NCI-H345 treated with DMSO at 0.1 percent for 48 hours (cell line): ENCODE results near the gene MAP2K5.

Source experiments
- DNase-seq: peaks from one replicate; lab custom pipeline; 2025; ENCODE audit not compliant: unreplicated experiment; lab: John Stamatoyannopoulos, UW

Gene MAP2K5

GRCh38 chr15:67719330-67719959 lies 176.9 kb downstream of the MAP2K5 start:
- no peak for DNase-seq

DNA sequence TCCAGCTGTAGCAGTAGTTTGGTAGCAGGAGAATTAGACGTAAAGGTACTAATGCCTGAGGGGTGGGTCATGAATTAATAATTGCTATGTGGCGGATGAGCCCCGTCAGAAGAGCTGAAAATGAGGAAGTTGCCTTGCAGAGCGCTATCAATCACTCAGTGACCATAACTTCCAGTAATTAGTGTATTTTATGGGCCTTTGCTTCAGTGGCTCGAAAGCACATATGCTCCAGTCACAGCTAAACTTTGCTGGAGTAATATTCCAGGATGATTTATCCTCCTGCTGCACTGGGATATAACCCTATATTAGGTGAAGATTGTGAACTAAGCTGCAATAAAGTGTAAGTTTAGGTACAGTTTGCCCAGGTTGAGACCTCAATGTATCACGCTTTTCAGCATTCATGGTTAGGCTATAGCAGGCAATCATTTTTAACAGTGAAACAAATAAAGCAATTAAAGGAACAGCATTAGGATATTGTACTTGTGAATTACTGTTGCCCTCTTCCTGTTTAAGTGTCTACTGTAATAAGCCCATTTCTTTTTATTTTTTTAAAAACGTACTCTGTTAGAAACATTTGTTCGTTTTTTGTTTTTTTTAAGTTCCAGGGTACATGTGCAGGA lies 178.2 kb downstream of the MAP2K5 start:
- no peak for DNase-seq

- DNase-seq: no peak
Measured at GRCh38 chr15:67722030-67722817, 179.7 kb downstream of the MAP2K5 start.

- DNase-seq: no peak
Measured at GRCh38 chr15:67723294-67724024, 181.0 kb downstream of the MAP2K5 start.

DNA sequence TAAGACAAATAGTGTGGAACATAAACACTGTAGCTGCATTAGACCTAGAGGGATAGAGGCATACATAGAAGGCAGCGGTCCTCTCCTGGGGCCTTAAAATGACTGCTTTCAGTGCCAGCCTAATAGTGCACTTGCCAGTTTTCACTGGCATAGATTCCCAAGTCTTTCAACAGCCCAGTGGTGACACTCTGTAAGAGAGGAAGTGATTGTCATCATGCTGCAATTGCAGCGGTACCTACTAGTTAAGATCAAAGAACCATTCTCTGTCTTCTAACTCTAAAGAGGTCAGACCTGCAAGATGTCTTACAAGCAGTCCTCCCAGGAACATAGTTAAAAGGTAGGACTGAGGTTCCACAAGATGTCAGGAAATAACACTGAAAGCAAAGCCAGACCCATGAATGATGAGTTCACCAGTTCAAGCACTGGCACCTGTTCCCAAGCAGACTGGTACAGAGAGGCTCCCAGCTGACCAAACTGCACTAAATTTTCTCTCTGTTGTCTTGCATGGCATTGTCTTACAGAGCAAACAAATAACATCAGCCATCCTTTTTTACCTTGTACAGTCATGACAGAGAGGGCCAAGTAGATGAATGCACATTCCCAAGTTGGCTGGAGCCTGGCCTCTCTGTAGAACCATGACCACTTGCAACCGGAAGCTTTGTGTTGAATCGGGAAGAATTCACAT lies 182.3 kb downstream of the MAP2K5 start:
- no peak for DNase-seq

- no peak for DNase-seq
Measured at GRCh38 chr15:67730135-67730534, 187.6 kb downstream of the MAP2K5 start.

DNA sequence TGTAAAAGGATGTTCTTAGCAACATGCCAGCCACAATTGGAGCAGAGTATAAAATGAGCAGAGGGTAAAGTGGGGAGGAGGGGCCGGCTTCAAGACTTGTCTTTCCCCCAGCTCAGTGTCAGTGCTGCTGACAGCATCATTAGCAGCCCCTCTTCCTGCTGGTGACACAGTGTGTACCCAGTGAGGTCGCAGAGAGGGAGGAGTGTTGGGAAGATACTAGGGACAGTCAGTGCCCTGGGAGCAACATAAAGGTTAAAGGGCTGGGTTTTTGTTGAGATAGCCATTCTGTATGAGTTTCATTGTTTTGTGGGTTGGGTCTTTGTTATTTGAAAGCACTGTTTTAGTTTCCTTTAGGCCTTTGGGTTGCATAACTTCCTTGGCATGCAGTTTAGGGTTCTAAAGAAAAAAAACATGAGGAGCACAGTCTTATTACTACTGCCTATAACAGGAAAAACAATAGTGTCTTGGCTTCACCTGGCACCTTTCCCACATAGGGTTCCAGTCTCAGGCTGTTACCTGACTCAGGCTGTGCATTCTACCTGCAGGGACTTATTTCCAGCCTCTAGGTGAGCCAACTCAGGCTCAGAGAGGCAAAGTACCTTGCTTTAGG lies 188.7 kb downstream of the MAP2K5 start:
- no peak for DNase-seq

DNA sequence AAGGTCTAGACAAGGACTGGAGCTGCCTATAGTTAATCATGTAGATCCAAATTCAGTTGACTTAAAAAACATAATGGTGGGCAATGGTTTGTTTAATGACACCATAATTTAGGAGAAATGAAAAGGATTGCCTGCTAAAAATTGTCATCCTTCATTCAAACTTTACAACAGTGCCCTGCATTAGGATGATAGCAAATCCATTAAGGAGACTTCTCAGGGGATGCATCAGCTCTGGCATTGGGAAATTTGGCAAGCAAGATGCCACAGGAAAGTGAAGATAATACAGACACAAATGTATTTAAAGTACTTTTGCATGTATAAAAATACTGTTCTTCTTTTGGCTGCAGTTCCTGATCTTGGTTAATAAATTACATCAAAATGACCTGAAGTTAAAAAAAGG lies 189.7 kb downstream of the MAP2K5 start:
- no peak for DNase-seq

DNA sequence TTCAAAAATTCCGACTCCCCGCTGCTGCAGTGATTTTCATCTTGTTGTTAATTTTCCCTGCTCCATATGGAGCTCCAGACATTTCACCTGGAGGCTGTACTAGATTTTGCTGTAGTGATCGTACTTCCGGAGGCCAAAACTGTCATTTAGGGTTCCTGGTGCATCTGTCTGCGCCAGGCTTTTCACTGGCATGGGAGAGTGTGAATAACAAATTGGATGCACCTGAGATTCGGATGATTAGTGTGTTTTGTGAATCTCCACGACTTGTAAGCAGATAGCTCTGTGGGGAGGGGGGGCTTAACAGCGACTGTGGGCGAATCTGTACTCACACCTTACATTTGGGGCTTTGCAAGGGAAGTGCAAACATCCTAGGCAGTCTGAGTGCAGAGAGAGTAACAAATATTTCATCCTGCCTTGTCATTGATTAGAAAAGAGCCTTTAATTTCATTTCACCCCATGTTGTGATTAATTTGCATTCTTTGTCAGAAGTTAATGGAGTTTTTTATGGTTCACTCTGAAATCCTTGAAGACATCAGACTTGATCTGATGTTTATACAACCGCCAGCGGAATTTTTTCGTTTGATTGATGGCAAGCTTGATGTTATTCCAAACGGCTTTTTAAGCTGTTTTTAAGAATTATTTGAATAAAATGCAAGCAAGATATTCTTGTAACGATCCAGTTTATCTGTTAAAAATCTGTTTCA lies 190.3 kb downstream of the MAP2K5 start:
- no peak for DNase-seq

DNA sequence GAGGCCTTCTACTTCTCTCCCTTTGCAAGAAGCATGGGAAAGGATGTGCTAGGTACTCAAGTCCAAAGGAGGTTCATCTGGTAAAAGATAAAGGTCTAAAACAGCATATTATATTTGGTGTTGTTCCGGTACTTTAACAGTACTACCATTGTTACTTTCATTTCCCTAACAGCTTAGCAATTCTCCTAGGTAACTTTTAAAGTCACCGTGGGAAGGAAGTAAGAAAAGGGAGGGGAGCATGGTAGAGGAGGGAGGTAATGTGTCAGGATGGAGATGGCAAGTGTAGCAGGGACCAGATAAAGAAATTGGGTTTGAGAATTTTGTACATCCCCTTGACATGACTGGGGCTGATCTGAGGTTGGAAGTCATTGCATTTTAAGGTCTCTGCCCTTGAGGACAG lies 193.4 kb downstream of the MAP2K5 start:
- DNase-seq: no peak

GRCh38 chr15:67736810-67737209 lies 194.3 kb downstream of the MAP2K5 start:
- DNase-seq: no peak

DNA sequence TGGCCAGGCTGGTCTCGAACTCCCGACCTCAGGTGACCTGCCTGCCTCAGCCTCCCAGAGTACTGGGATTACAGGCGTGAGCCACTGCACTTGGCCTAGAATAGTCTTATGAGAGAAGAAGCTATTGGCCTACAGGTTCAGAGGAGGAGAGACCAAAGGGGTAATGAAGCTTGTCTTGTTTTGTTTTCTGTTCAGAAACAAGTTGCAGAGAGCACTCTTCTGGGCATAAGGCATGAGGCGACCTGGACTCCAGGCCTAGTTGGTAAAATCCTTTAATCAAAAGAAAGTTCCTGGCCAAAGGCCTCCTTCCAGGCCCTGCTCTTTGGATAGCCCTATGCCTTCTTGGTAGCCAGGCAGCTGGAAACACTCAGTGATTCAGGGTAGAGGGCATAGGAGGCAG lies 195.6 kb downstream of the MAP2K5 start:
- no peak for DNase-seq

DNA sequence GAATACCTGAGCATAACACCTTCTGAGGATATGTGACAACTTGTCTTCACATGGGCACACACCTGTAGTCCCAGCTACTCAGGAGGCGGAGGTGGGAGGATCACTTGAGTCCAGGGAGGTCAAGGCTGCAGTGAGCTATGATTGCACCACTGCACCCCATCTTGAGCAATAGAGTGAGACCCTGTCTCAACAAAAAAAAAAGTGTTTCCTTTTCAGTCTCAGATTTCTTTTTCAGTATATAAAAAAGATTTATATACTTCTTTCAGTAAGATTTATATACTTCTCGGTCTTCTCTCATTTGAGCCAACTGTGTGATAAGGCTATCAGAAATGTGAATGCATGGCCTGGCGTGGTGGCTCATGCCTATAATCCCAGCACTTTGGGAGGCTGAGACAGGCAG lies 197.9 kb downstream of the MAP2K5 start:
- no peak for DNase-seq

GRCh38 chr15:67741308-67741707 lies 198.8 kb downstream of the MAP2K5 start:
- no peak for DNase-seq

- DNase-seq: no peak
Measured at GRCh38 chr15:67743558-67743957, 201.1 kb downstream of the MAP2K5 start.

DNA sequence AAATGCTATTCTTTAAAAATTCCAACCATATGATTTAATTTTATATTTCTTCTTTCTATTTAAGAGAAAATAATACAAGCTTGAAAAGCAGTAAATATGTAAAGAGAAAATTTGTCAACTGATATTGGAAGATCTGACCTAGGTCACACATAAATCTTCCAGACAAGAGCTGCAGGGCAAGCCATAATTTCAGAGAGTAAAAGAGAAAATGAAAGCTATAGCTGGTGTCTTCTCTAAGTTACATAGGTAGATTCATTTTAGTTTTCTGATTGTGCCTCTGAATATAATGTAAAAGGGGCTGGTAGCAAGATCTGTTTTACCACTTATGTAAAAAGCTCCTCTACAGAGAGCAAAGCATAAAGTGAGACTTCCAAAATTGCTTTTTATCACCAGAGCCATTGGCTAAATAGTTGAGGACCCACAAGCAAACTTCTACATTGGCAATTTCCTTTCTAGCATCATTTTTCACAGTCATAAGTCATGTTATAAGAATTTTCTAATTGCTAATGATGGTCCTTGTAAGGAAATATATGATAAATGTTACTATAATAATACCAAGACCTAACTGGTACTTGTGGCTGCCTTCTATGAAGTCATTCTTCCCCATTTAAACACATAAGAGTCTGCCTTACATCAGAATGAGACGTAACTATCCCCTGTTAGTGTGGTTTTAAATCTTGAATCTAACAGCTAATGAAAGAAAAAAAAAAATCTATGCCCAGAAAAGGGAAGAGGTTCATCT lies 202.0 kb downstream of the MAP2K5 start:
- no peak for DNase-seq

DNA sequence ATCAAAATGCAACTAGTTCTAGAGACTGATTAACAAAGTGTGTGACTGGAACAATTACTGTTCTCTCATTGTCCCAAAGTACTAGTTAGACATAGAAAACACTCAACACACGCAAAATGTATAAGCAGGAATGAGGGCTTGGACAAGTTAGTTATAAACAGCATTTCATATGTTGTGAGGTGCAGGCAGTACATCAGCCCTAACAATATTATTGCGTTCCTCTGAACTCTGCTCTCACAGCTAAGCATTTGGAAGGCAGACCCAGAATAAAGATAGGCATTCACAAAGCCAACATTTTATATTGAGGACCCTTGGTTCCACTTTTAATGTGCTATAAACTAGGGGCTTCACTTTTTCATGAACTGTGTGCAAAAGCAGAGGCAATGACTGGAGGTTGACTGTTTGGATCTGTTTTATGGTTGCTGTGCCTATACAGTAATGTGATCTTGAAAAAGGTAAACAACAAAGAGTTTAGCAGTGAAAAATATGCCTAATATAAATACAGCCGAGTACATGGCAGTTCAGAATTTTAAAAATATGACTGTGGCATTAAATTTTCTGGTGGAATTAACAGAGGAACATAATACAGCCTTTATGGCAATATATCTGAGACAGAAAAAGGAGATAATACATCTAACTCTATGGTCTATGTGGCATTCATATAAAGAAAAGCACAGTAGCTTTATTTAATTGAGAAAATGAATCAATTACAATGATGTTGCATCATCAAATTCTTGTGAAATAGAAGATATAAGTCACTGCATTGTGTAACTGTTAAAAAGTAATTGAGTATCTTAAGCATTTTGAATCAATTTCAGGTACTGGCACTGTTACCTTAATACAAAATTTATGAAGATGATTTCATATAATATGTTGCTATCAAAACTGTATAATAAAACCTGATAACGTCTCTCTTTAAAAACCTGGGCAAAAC lies 202.8 kb downstream of the MAP2K5 start:
- DNase-seq: no peak

DNA sequence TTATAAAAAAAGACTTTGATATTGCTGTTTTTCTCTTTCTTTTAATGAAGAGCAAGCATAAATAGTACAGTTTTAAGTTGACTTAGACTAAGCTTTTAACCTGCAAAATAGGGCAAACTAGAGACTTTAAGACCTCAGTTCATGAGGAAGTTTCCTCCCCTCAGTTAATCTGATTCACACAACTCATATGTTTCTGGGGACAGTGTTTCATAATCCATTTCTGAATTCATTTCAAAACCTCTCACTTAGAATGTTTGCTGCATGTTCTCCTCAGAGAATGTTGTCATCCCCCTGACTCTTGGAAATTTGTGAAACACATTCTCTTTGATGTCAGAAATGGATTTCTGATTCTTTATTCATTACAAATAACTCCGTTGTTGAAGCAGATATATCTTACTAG lies 203.5 kb downstream of the MAP2K5 start:
- no peak for DNase-seq
